CD14-positive monocyte (primary cell): ENCODE data around the gene CNPPD1. TPM values are rescaled to one million over a fixed set of nuclear protein-coding genes. Genes with fewer than 3 reads are reported as not detected.

Experiments
- DNase-seq, 3 donors: peaks; one replicate each; pipeline ENCODE4 v3.0.0-alpha.2; 2011 to 2022
- H2AFZ ChIP-seq: 2 replicates; pipeline ENCODE4 v1.6.0; 2012; ENCODE audit warnings: mild to moderate bottlenecking, low read depth, low read length, inconsistent platforms; ENCODE audit not compliant: insufficient read depth, poor library complexity, severe bottlenecking
- H3K27ac ChIP-seq, 2 donors: 1 replicate in 1 of 2; 2 replicates in 1 of 2; pipeline ENCODE4 v1.5.1; 2012 to 2013; ENCODE audit warnings: low read length in 2 of 2, control low read depth in 1 of 2, inconsistent platforms in 1 of 2, low read depth in 1 of 2, mild to moderate bottlenecking in 1 of 2
- H3K27me3 ChIP-seq, 2 donors: one replicate each; pipeline versions ENCODE4 v1.6.0 to v1.6.1; 2011 to 2013; ENCODE audit warnings: low read length in 2 of 2; ENCODE audit not compliant: control insufficient read depth in 2 of 2, insufficient read depth in 2 of 2
- H3K36me3 ChIP-seq, 2 donors: replicated peaks in 1 of 2; 1 replicate in 1 of 2; 2 replicates in 1 of 2; pipeline versions ENCODE4 v1.5.1 to v1.6.1; 2012 to 2013; ENCODE audit warnings: low read length in 2 of 2, control low read depth in 1 of 2, inconsistent platforms in 1 of 2, mild to moderate bottlenecking in 1 of 2; ENCODE audit not compliant: insufficient read depth in 2 of 2, control insufficient read depth in 1 of 2
- H3K4me1 ChIP-seq, 2 donors: 1 replicate in 1 of 2; 2 replicates in 1 of 2; pipeline versions ENCODE4 v1.5.1 to v1.6.1; 2012 to 2013; ENCODE audit warnings: low read length in 2 of 2, control low read depth in 1 of 2, inconsistent platforms in 1 of 2, mild to moderate bottlenecking in 1 of 2, moderate library complexity in 1 of 2; ENCODE audit not compliant: insufficient read depth in 2 of 2, control insufficient read depth in 1 of 2
- H3K4me2 ChIP-seq: replicated peaks from 2 replicates; pipeline ENCODE3; 2012; ENCODE audit warnings: low read length, moderate library complexity, mild to moderate bottlenecking; ENCODE audit not compliant: poor library complexity, severe bottlenecking; ENCODE audit errors: extremely low read depth
- H3K4me3 ChIP-seq, 3 experiments: fragments of 200-600 bp in 1 of 3; sonication (generic) in 1 of 3; replicated peaks in 1 of 3; 1 replicate in 2 of 3; 2 replicates in 1 of 3; pipeline ENCODE4 v1.5.1; 2011 to 2013; ENCODE audit warnings: low read length in 3 of 3, mild to moderate bottlenecking in 3 of 3, control low read depth in 2 of 3, low read depth in 2 of 3, inconsistent platforms in 1 of 3, moderate library complexity in 1 of 3
- H3K79me2 ChIP-seq: 2 replicates; pipeline ENCODE4 v1.6.0; 2012; ENCODE audit warnings: mild to moderate bottlenecking, control low read depth, inconsistent platforms, low read length, moderate library complexity; ENCODE audit not compliant: insufficient read depth
- H3K9ac ChIP-seq: 2 replicates; pipeline ENCODE4 v1.6.0; 2017; ENCODE audit warnings: low read length, mild to moderate bottlenecking; ENCODE audit not compliant: insufficient read depth, poor library complexity, severe bottlenecking
- H3K9me3 ChIP-seq, 2 donors: replicated peaks in 1 of 2; 1 replicate in 1 of 2; 2 replicates in 1 of 2; pipeline versions ENCODE4 v1.5.1 to v1.6.1; 2012 to 2013; ENCODE audit warnings: low read length in 2 of 2, control low read depth in 1 of 2; ENCODE audit not compliant: control insufficient read depth in 1 of 2, insufficient read depth in 1 of 2
- H4K20me1 ChIP-seq: 2 replicates; pipeline ENCODE4 v1.6.0; 2012; ENCODE audit warnings: mild to moderate bottlenecking, low read length, control low read depth, moderate library complexity; ENCODE audit not compliant: insufficient read depth
- H3K27ac Mint-ChIP-seq, 7 donors: one replicate each; pipeline ENCODE4 v1.8.0; 2020; ENCODE audit warnings: mild to moderate bottlenecking in 7 of 7, mixed read lengths in 7 of 7, moderate library complexity in 6 of 7, inconsistent platforms in 2 of 7
- H3K27me3 Mint-ChIP-seq, 3 donors: one replicate each; pipeline ENCODE4 v1.8.0; 2021 to 2022; ENCODE audit warnings: low read depth in 3 of 3, mild to moderate bottlenecking in 3 of 3, mixed read lengths in 3 of 3, moderate library complexity in 3 of 3, inconsistent platforms in 1 of 3
- H3K36me3 Mint-ChIP-seq, 2 donors: one replicate each; pipeline ENCODE4 v1.8.0; 2020; ENCODE audit warnings: mixed read lengths in 2 of 2, inconsistent platforms in 1 of 2, mild to moderate bottlenecking in 1 of 2
- H3K4me1 Mint-ChIP-seq: one replicate; pipeline ENCODE4 v1.8.0; 2020; ENCODE audit warnings: mild to moderate bottlenecking, mixed read lengths
- H3K4me3 Mint-ChIP-seq, 2 donors: one replicate each; pipeline ENCODE4 v1.8.0; 2020; ENCODE audit warnings: mild to moderate bottlenecking in 2 of 2, mixed read lengths in 2 of 2, moderate library complexity in 1 of 2
- H3K9me3 Mint-ChIP-seq, 7 donors: one replicate each; pipeline ENCODE4 v1.8.0; 2020 to 2022; ENCODE audit warnings: mixed read lengths in 7 of 7, mild to moderate bottlenecking in 6 of 7, moderate library complexity in 6 of 7, inconsistent platforms in 2 of 7
- CTCF ChIP-seq: fragments of 200-600 bp; IDR thresholded peaks from one replicate; pipeline ENCODE4 v1.8.0; 2022; ENCODE audit warnings: antibody characterized with exemption, mild to moderate bottlenecking
- WGBS: methylation state at CpG from one replicate; pipeline ENCODE4 v1.1.5; 2013; ENCODE audit warnings: missing lambda C conversion rate; ENCODE audit not compliant: insufficient coverage; 5-methylcytosine and 5-hydroxymethylcytosine counted together
- intact Hi-C, 2 donors: fragments of 100-400 bp; cut with micrococcal nuclease; formaldehyde crosslinking; loops; one replicate each; pipeline versions ENCODE4 v1.15.0 to v1.15.1; 2023
- polyA plus RNA-seq, 3 donors: library from polyadenylated mRNA; depleted of rRNA in 1 of 3; unstranded in 2 of 3; stranded (reverse) in 1 of 3; fragments of 300-500 nt in 2 of 3; fragments of >200 nt in 1 of 3; fragmentation: Illumina TruSeq in 2 of 3; gene quantifications; 1 replicate in 2 of 3; 2 replicates in 1 of 3; pipeline ENCODE4 v1.2.3, GENCODE V29; 2012 to 2021

CNPPD1 gene
- polyA plus RNA-seq, 3 donors = 68.8 to 109 (median 71.3) TPM

- Mint-ChIP-seq H3K9me3 (peaks cover 0 to 7% (median 3%) of the 10 kb centered on the region in 7 donors), H3K36me3 (peaks cover 54 to 74% of the 10 kb centered on the region in 2 donors), H3K4me1 (peaks cover 2% of the 10 kb centered on the region), H3K4me3 (no peak overlapping the region), H3K27me3 (peaks cover 0 to 4% (median 1%) of the 10 kb centered on the region in 3 donors), H3K27ac (no peak overlapping the region)
- no peak overlapping the region for H2AFZ ChIP-seq
- DNase-seq = no peak
- H3K9me3 ChIP-seq = no peaks in the 10 kb centered on the region
- H3K4me1 ChIP-seq = no peaks in the 10 kb centered on the region
- intact Hi-C loops = no loop called here
- no peak for TF ChIP-seq CTCF
- no peak overlapping the region for H3K4me3 ChIP-seq
- no peak overlapping the region for H3K4me2 ChIP-seq
- H4K20me1 ChIP-seq = no peaks in the 10 kb centered on the region
- H3K9ac ChIP-seq = no peak overlapping the region
- no peaks in the 10 kb centered on the region for H3K27me3 ChIP-seq
- no peak overlapping the region for H3K27ac ChIP-seq
- H3K79me2 ChIP-seq = no peaks in the 10 kb centered on the region
- 100% methylated on average over 2 of the region's 3 CpGs for WGBS
- H3K36me3 ChIP-seq = peaks cover 11 to 60% of the 10 kb centered on the region in 2 donors
Measured at GRCh38 chr2:219140722-219141121, 36.0 kb downstream of the CNPPD1 start.

- no peak for DNase-seq
- no peaks in the 10 kb centered on the region for H3K27me3 ChIP-seq
- H3K79me2 ChIP-seq = no peaks in the 10 kb centered on the region
- no peak overlapping the region for H3K4me3 Mint-ChIP-seq
- no peak overlapping the region for H2AFZ ChIP-seq
- H3K9me3 ChIP-seq = no peaks in the 10 kb centered on the region
- H3K36me3 Mint-ChIP-seq = peaks cover 23 to 28% of the 10 kb centered on the region in 2 donors
- H3K27ac Mint-ChIP-seq = no peak overlapping the region
- peaks cover 0 to 6% (median under 1%) of the 10 kb centered on the region in 3 donors for H3K27me3 Mint-ChIP-seq
- intact Hi-C loops = no loop called here
- H3K4me1 ChIP-seq = no peaks in the 10 kb centered on the region
- H3K4me2 ChIP-seq = no peak overlapping the region
- H4K20me1 ChIP-seq = peaks cover under 1% of the 10 kb centered on the region
- peaks cover 3% of the 10 kb centered on the region for H3K4me1 Mint-ChIP-seq
- no peak for TF ChIP-seq CTCF
- H3K9ac ChIP-seq = no peak overlapping the region
- no peak overlapping the region for H3K27ac ChIP-seq
- H3K9me3 Mint-ChIP-seq = no peaks in the 10 kb centered on the region
- WGBS = 37% methylated on average over 2 of the region's 4 CpGs
- no peak overlapping the region for H3K4me3 ChIP-seq
- no peaks in the 10 kb centered on the region for H3K36me3 ChIP-seq
Measured at GRCh38 chr2:219133976-219134375, 42.7 kb downstream of the CNPPD1 start.
